HepG2 (cell line): ENCODE results near the gene DGKG. TPM values are rescaled to one million over a fixed set of nuclear protein-coding genes. Genes with fewer than 3 reads are reported as not detected.

Experiments
- BCL6 ChIP-seq: IDR thresholded peaks from 2 replicates; pipeline ENCODE4 v1.6.1; 2016; ENCODE audit warnings: missing genetic modification reagents, missing compliant biosample characterization
- CBX2 ChIP-seq, 2 experiments: fragments of 200-600 bp in 1 of 2; sonication (generic); formaldehyde crosslinking in 1 of 2; IDR thresholded peaks; 2 replicates each; pipeline versions ENCODE4 v1.7.0 to v1.8.1; 2018 to 2022; ENCODE audit warnings: low read depth in 2 of 2, low read length in 1 of 2, mild to moderate bottlenecking in 1 of 2, missing genetic modification reagents in 1 of 2
- DNMT3B ChIP-seq: conservative IDR thresholded peaks from 2 replicates; pipeline ENCODE4 v1.6.1; 2016; ENCODE audit warnings: missing biosample characterization, control low read depth
- ELF3 ChIP-seq: IDR thresholded peaks from 2 replicates; pipeline ENCODE4 v1.6.1; 2016; ENCODE audit warnings: missing genetic modification reagents, missing compliant biosample characterization
- HNRNPH1 ChIP-seq: fragments of 200-400 bp; formaldehyde crosslinking; optimal IDR thresholded peaks from 2 replicates; pipeline ENCODE3; 2017; ENCODE audit warnings: mild to moderate bottlenecking, low read depth, low read length
- KLF15 ChIP-seq: sonication (generic); formaldehyde crosslinking; IDR thresholded peaks from 2 replicates; pipeline ENCODE4 v1.8.1; 2023; ENCODE audit warnings: borderline replicate concordance, mild to moderate bottlenecking, inconsistent platforms, missing genetic modification reagents, mixed read lengths
- MBNL3 ChIP-seq: fragments of 250-450 bp; sonication (Bioruptor Pico); conservative IDR thresholded peaks from 2 replicates; pipeline ENCODE4 v1.8.0; 2022; ENCODE audit warnings: mild to moderate bottlenecking, inconsistent platforms
- MIER3 ChIP-seq: IDR thresholded peaks from 2 replicates; pipeline ENCODE4 v1.6.1; 2016; ENCODE audit warnings: missing compliant biosample characterization, borderline replicate concordance
- MIXL1 ChIP-seq: IDR thresholded peaks from 2 replicates; pipeline ENCODE4 v1.6.1; 2016
- NR2F2 ChIP-seq: IDR thresholded peaks from 2 replicates; pipeline ENCODE4 v1.6.1; 2012; ENCODE audit warnings: low read depth, inconsistent platforms, borderline replicate concordance
- NR3C1 ChIP-seq: sonication (generic); formaldehyde crosslinking; IDR thresholded peaks from 2 replicates; pipeline ENCODE4 v1.4.0; 2020; ENCODE audit warnings: missing genetic modification reagents
- PBX3 ChIP-seq: sonication (generic); formaldehyde crosslinking; IDR thresholded peaks from 2 replicates; pipeline ENCODE4 v1.8.1; 2023; ENCODE audit warnings: missing genetic modification reagents, inconsistent platforms, borderline replicate concordance
- PHB2 ChIP-seq: fragments of 450-650 bp; IDR thresholded peaks from 2 replicates; pipeline ENCODE4 v1.6.1; 2018; ENCODE audit not compliant: partially characterized antibody
- PTBP1 ChIP-seq: fragments of 200-400 bp; formaldehyde crosslinking; IDR thresholded peaks from 2 replicates; pipeline ENCODE4 v1.6.1; 2018; ENCODE audit warnings: low read length, low read depth; ENCODE audit not compliant: poor library complexity, severe bottlenecking
- RAD51 ChIP-seq: fragments of 450-650 bp; IDR thresholded peaks from 2 replicates; pipeline ENCODE4 v1.6.1; 2016; ENCODE audit warnings: borderline replicate concordance
- SIX1 ChIP-seq: sonication (generic); formaldehyde crosslinking; IDR thresholded peaks from 2 replicates; pipeline ENCODE4 v1.4.0; 2020; ENCODE audit warnings: missing genetic modification reagents, borderline replicate concordance
- SMAD1 ChIP-seq: sonication (generic); formaldehyde crosslinking; IDR thresholded peaks from 2 replicates; pipeline ENCODE4 v1.4.0; 2020; ENCODE audit warnings: missing genetic modification reagents, low read depth, mild to moderate bottlenecking, borderline replicate concordance
- STAG1 ChIP-seq: sonication (generic); formaldehyde crosslinking; IDR thresholded peaks from 2 replicates; pipeline ENCODE4 v1.4.0; 2020; ENCODE audit warnings: missing genetic modification reagents
- U2AF1 ChIP-seq: fragments of 200-400 bp; formaldehyde crosslinking; optimal IDR thresholded peaks from 2 replicates; pipeline ENCODE3; 2017; ENCODE audit warnings: mild to moderate bottlenecking, low read depth, low read length
- ZFP62 ChIP-seq: sonication (generic); formaldehyde crosslinking; IDR thresholded peaks from 2 replicates; pipeline ENCODE4 v1.4.0; 2020; ENCODE audit warnings: missing genetic modification reagents
- ZNF121 ChIP-seq: sonication (generic); formaldehyde crosslinking; IDR thresholded peaks from 2 replicates; pipeline ENCODE4 v1.5.0; 2020; ENCODE audit warnings: mild to moderate bottlenecking, missing genetic modification reagents
- ZNF256 ChIP-seq: sonication (generic); formaldehyde crosslinking; conservative IDR thresholded peaks from 2 replicates; pipeline ENCODE4 v1.4.0; 2020; ENCODE audit warnings: missing genetic modification reagents
- ZNF546 ChIP-seq: sonication (generic); formaldehyde crosslinking; conservative IDR thresholded peaks from 2 replicates; pipeline ENCODE4 v1.8.1; 2023; ENCODE audit warnings: mild to moderate bottlenecking, missing genetic modification reagents
- ZNF564 ChIP-seq: sonication (generic); formaldehyde crosslinking; IDR thresholded peaks from 2 replicates; pipeline ENCODE4 v1.8.1; 2023; ENCODE audit warnings: mild to moderate bottlenecking, missing genetic modification reagents
- ZNF724P ChIP-seq: sonication (generic); formaldehyde crosslinking; IDR thresholded peaks from 2 replicates; pipeline ENCODE4 v1.8.0; 2022; ENCODE audit warnings: missing genetic modification reagents, borderline replicate concordance
- polyA plus RNA-seq, 8 experiments: library from polyadenylated mRNA; depleted of rRNA in 3 of 8; stranded (reverse) in 7 of 8; unstranded in 1 of 8; fragments of >200 nt; fragmentation: Illumina TruSeq in 4 of 8; extraction: Trizol in 4 of 8; gene quantifications; 2 replicates each; pipeline versions ENCODE4 v1.2.1 to v1.2.3, GENCODE V29; 2011 to 2016; ENCODE audit warnings: low read depth in 4 of 8, missing spikeins in 1 of 8, mixed read lengths in 1 of 8; ENCODE audit not compliant: insufficient read depth in 1 of 8
- total RNA-seq, 5 experiments: library from RNA; depleted of rRNA; stranded (reverse); fragments of >200 nt; fragmentation: Illumina TruSeq; extraction: Trizol; gene quantifications; 2 replicates each; pipeline ENCODE4 v1.2.3, GENCODE V29; 2016; ENCODE audit warnings: low read depth in 1 of 5
- TF ChIP-seq, protein P1 (sequence below): sonication (generic); formaldehyde crosslinking; IDR thresholded peaks from 2 replicates; pipeline ENCODE4 v1.8.1; 2023; ENCODE audit warnings: mild to moderate bottlenecking, inconsistent platforms, moderate library complexity, missing genetic modification reagents, borderline replicate concordance
- TF ChIP-seq, protein P2 (sequence below), 2 experiments: sonication (generic) in 1 of 2; formaldehyde crosslinking in 1 of 2; IDR thresholded peaks; 2 replicates each; pipeline versions ENCODE4 v1.4.0 to v1.6.1; 2018 to 2020; ENCODE audit warnings: missing genetic modification reagents in 2 of 2, borderline replicate concordance in 1 of 2, low read depth in 1 of 2, mild to moderate bottlenecking in 1 of 2, missing biosample characterization in 1 of 2

Gene DGKG
- total and polyA plus RNA-seq, 2 of the 13 experiments (the other 11 are each of a cell fraction or from before 2014, with no cell fraction given) = 3.8 to 6.2 TPM

GRCh38 chr3:186359078-186359477 lies 3.0 kb downstream of the DGKG start (continued):
- no peak for TF ChIP-seq CBX2 (IDR thresholded peaks at IDR 0.05; ENCODE audit: low read depth, low read length)
- TF ChIP-seq CBX2 (CRISPR knock-in tag; IDR thresholded peaks at IDR 0.05; ENCODE audit: low read depth) = no peak
- TF ChIP-seq NR3C1 = no peak
- no peak for TF ChIP-seq SMAD1 (CRISPR knock-in tag)
- no peak for TF ChIP-seq MBNL3 (CRISPR knock-in tag)
- no peak for TF ChIP-seq U2AF1
- 0 out of 2 replicates have a peak, but pooled peaks have one; percentile 30 for TF ChIP-seq SIX1 (CRISPR knock-in tag)
- no peak for TF ChIP-seq HNRNPH1
- TF ChIP-seq MIXL1 (CRISPR knock-in tag) = 0 out of 2 replicates have a peak, but pooled peaks have one; percentile 55
- TF ChIP-seq ZNF121 (CRISPR knock-in tag) = no peak
- no peak for TF ChIP-seq PTBP1
- no peak for TF ChIP-seq ZNF724P (CRISPR knock-in tag)
- peak; percentile 94 for TF ChIP-seq BCL6
- no peak for TF ChIP-seq ZNF546 (CRISPR knock-in tag)
- TF ChIP-seq PHB2 = no peak
- TF ChIP-seq, protein P1, sequence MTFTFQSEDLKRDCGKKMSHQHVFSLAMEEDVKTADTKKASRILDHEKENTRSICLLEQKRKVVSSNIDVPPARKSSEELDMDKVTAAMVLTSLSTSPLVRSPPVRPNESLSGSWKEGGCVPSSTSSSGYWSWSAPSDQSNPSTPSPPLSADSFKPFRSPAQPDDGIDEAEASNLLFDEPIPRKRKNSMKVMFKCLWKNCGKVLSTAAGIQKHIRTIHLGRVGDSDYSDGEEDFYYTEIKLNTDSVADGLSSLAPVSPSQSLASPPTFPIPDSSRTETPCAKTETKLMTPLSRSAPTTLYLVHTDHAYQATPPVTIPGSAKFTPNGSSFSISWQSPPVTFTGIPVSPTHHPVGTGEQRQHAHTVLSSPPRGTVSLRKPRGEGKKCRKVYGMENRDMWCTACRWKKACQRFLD (CRISPR knock-in tag) = no peak
- no peak for TF ChIP-seq MIER3
- peak; percentile 86 for TF ChIP-seq ELF3
- TF ChIP-seq KLF15 (CRISPR knock-in tag) = no peak
- TF ChIP-seq, protein P2, sequence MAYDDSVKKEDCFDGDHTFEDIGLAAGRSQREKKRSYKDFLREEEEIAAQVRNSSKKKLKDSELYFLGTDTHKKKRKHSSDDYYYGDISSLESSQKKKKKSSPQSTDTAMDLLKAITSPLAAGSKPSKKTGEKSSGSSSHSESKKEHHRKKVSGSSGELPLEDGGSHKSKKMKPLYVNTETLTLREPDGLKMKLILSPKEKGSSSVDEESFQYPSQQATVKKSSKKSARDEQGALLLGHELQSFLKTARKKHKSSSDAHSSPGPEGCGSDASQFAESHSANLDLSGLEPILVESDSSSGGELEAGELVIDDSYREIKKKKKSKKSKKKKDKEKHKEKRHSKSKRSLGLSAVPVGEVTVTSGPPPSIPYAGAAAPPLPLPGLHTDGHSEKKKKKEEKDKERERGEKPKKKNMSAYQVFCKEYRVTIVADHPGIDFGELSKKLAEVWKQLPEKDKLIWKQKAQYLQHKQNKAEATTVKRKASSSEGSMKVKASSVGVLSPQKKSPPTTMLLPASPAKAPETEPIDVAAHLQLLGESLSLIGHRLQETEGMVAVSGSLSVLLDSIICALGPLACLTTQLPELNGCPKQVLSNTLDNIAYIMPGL (CRISPR knock-in tag; IDR thresholded peaks at IDR 0.05; ENCODE audit: borderline replicate concordance in 1 of 2, low read depth in 1 of 2) = no peak
- TF ChIP-seq NR2F2 = peak; percentile 60; the same call in 1 of the 2 replicates
- TF ChIP-seq PBX3 (CRISPR knock-in tag) = no peak
- no peak for TF ChIP-seq ZFP62 (CRISPR knock-in tag)
- no peak for TF ChIP-seq ZNF256 (CRISPR knock-in tag)
- TF ChIP-seq ZNF564 (CRISPR knock-in tag) = no peak
- no peak for TF ChIP-seq STAG1 (CRISPR knock-in tag)
- TF ChIP-seq RAD51 = no peak
- no peak for TF ChIP-seq DNMT3B (CRISPR knock-in tag)
